Skin epidermis (tissue), 12 donors: ENCODE measurements around the gene HSP90AA1.
"Not testable (repeated sequence)": the region's sequence is repeated elsewhere in the genome, so short reads cannot be mapped to it uniquely, and the experiment has no call there.

Experiments used
- H3K27ac ChIP-seq, 21 experiments: fragments of 200-600 bp; sonication (generic) in 11 of 21; one replicate each; pipeline ENCODE4 v1.5.0; 2020; ENCODE audit warnings: mild to moderate bottlenecking in 3 of 21, inconsistent platforms in 2 of 21, moderate library complexity in 2 of 21
- H3K4me3 ChIP-seq, 7 experiments: fragments of 200-600 bp; sonication (generic) in 2 of 7; one replicate each; pipeline ENCODE4 v1.5.0; 2020; ENCODE audit warnings: inconsistent platforms in 2 of 7, mild to moderate bottlenecking in 2 of 7, moderate library complexity in 1 of 7

The HSP90AA1 gene

DNA sequence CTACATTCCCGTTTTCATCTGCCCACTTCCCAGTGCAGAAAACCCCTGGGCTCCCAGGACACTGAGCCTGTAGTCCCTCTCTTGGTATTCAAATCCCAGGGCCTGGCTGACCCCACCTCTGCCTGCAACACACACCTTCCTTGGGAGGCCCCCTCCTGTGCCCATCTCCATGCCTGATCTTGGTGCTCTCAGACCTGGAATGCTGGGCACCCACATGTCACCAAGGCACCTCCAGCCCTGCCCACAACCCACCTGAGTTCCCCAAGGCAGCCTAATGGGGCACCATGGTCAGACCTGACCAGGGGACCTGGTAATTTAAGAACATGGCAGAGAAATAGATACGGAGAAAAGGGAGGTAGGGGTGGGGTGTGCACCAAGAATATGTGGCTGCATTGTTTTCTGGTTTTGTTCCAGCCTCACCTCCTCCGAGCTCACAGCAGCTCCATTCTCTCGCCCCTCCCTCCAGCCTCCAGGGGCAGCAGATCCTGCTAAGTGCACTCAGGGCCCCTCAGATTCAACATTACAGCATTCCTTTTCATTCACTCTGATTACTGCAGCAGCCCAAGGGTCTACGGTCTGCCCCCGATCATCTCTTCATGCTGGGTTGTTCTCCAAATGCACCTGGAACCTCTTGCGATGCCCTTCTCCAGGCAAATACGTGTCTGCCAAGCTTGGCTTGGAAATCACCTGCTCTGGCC is 9.2 kb upstream of the HSP90AA1 start:
- no peak overlapping the region for H3K27ac ChIP-seq
- H3K4me3 ChIP-seq = no peak overlapping the region

DNA sequence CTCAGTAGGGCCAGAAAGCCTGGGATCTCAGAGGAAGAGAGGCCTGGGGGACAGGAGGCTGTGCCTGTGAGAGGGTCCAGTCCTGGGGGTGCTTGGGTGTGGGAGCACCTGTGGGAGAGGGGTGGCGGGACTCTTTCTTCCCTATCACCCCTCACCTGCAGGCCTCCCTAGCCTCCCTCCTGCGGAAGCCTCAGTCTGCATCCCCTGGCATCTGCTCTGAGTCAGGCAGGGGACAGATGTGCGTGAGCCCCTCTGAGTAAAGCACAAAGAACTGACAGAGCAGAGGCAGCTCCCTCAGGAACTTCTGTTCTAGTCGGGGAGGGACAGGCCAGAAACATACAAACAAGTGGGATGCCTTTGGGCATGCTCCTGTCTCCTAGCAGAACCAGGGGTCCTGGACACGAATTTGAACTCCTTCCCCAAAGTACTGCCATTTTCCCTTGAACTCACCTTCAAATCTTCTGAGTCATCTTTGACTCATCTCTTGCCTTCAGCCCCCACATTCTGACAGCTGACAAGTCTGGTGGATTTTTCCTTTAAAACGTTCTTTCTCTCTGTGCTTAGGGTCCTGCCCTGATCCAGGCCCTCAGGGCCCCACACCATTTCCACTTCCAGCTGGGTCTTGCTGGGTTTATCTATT is 8.5 kb upstream of the HSP90AA1 start:
- H3K4me3 ChIP-seq = no peak overlapping the region
- H3K27ac ChIP-seq = no peak overlapping the region

- Histone ChIP-seq H3K4me3 (no peak overlapping the region), H3K27ac (no peak overlapping the region)
These were observed 7.3 kb upstream of the HSP90AA1 start for GRCh38 chr14:102094101-102094500.

GRCh38 chr14:102092806-102093205 is 6.0 kb upstream of the HSP90AA1 start:
- no peak overlapping the region for H3K4me3 ChIP-seq
- no peak overlapping the region for H3K27ac ChIP-seq

- no peak overlapping the region for H3K27ac ChIP-seq
- H3K4me3 ChIP-seq = no peak overlapping the region
These were observed 3.9 kb upstream of the HSP90AA1 start for GRCh38 chr14:102090713-102091112.

DNA sequence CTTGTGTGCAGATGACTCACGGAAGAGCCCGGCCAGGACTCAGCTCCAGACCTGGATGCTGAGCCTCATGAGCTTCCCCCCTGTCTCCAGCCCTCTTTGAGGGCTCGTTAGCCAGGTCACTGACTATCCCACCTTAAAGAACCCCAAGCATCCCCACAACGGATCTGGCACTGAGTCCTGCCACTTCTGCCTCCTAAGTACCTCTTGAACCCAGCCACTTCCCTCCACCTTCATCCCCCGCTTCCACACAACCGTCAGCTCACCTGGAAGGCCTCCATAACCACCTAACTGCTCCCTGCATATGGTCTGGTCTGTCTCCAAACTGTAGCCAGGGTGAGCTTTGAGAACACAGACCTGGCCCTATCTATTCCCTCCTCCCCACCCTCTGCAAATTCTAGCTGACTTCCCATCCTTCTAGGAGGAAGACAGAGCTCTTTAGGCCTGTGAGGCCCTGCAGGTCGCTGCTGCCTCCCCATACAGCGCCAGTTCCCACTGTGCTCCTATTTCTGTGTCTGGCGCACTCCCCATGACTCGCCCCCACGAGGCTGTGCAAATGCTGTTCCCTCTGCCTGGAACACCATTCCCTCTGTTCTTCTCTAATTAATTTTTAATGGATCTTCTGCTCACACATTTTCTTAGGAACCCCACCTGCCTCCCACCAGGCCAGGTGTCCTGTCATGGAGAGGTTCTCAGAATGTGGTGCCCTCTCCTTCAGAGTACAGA is 2.9 kb upstream of the HSP90AA1 start:
- H3K27ac ChIP-seq = no peak overlapping the region
- H3K4me3 ChIP-seq = no peak overlapping the region

GRCh38 chr14:102088012-102088792 is 1.4 kb upstream of the HSP90AA1 start:
- peak overlapping the region; percentile 55 to 97 (median 87) for H3K4me3 ChIP-seq
- peak overlapping the region; percentile 95 to 100 (median 99) for H3K27ac ChIP-seq

GRCh38 chr14:102087762-102088011 is 843 bp upstream of the HSP90AA1 start:
- H3K4me3 ChIP-seq = peak overlapping the region; percentile 55 to 97 (median 87)
- peak overlapping the region; percentile 95 to 100 (median 99) for H3K27ac ChIP-seq

GRCh38 chr14:102086709-102086971 is 204 bp downstream of the HSP90AA1 start:
- H3K27ac ChIP-seq = peak overlapping the region; percentile 96 to 100 (median 99)
- H3K4me3 ChIP-seq = peak overlapping the region; percentile 55 to 97 (median 87)

DNA sequence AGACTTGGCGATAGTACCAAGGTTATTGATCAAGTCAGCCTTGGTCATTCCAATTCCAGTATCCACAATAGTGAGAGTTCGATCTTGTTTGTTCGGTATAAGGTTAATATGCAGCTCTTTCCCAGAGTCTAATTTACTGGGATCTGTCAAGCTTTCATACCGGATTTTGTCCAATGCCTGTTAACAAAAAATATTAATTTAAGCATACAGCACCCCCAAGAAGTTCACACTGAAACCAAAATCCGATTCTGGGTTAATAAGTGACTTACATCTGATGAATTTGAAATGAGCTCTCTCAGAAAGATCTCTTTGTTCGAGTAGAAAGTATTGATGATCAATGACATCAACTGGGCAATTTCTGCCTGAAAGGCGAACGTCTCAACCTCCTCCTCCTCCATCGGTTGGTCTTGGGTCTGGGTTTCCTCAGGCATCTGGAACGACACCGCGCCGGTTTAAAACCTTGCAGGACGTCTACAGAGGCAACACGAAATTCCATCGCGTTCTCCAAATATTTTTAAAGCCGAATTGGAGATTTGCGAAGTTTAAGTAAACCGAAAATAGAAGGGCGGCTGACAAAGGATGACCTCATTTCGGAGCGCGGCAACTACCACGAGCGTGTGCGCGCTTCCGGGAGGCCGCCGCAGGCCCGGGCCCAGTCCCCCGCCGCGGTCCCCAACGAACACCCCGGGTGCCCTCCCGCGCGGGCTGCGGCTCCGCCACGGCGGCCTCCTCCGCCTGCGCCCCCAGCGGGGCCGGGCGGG is 716 bp downstream of the HSP90AA1 start:
- Histone ChIP-seq H3K27ac (peak overlapping the region; percentile 96 to 100 (median 99)), H3K4me3 (peak overlapping the region; percentile 55 to 97 (median 87))

DNA sequence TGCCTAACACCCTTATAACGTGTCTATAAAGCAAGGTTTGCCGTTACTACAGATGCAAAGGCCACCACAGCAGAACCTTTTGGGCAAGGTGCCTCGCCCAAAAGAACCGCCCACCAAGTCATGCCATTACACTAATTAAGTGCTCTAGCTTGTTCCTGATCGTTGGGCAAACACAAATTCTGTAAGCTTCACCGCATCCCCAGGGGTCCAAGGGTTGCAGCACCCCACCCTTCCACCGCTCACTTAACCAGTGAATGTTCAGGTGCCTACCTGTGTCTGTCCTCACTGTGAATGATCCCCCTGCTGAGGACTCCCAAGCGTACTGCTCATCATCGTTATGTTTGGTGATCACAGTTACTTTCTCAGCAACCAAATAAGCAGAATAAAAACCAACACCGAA is 1.4 kb downstream of the HSP90AA1 start:
- Histone ChIP-seq H3K27ac (peak overlapping the region in 10 of 21 experiments; percentile 5 to 100 (median 99)), H3K4me3 (peak overlapping the region; percentile 55 to 97 (median 87))

- H3K4me3 ChIP-seq = peak overlapping the region in 3 of 7 experiments; percentile 55 to 96 (median 87)
- no peak overlapping the region for H3K27ac ChIP-seq
These were observed 1.9 kb downstream of the HSP90AA1 start for GRCh38 chr14:102084931-102085330.

DNA sequence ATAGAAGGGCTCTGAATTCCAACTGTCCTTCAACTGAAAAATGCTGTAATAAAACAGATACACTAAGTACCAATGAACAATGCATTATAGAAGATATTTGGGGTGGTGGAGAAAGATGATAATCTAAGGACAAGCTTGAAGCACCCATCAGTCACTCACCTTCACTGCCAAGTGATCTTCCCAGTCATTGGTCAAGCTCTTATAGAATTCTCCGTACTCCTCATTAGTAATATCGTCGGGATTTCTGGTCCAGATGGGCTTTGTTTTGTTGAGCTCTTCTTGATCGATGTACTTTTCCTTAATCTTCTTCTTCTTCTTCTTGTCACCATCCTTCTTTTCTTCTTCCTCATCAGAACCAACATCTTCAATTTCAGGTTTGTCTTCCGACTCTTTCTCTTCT is 2.3 kb downstream of the HSP90AA1 start:
- not testable (repeated sequence) for H3K27ac ChIP-seq
- H3K4me3 ChIP-seq = peak overlapping the region in 1 of 7 experiments; percentile 96

GRCh38 chr14:102081231-102082080 is 5.4 kb downstream of the HSP90AA1 start:
- H3K27ac ChIP-seq = no peak overlapping the region

DNA sequence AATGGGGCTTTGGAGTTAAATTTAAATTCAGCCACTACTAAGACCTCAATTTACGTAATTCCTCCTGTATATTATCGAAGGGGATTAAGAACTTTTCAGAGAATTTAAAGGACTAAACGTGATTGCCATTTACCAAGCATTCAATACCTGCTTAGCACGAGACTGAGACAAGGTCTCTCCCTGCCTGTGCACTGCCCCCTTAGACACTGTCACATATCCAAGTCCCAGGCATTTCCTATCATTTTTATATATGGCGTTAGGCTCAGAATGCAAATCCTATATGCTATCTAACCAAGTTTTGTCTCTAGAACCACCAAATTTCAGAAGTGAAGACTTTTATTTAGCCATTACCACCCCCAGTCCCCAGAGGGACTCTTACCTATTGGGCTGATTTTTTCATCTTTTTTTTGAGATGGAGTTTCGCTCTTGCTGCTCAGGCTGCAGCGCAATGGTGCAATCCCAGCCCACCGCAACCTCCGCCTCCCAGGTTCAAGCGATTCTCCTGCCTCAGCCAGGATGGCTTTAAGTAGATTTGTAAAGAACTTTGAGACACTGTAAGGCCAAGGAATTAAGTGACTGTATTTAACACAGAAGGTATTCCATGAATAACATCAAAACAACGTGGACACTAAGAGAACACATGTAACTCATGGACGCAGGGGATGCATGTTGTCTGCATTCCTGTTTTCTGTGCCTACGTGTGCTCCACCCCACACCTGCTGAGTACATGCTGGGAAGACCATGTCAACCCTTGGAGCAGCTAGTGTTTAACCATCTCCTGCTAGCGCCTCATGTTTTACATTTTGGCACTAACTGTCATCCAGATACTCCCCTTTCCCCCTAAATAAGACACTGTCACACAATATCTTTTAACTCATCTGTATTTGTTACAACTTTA is 6.4 kb downstream of the HSP90AA1 start:
- H3K27ac ChIP-seq = no peak overlapping the region
- no peak overlapping the region for H3K4me3 ChIP-seq

More at GRCh38 chr14:102081231-102082080, 5.4 kb downstream of the HSP90AA1 start:
- no peak overlapping the region for H3K4me3 ChIP-seq

- H3K27ac ChIP-seq = no peak overlapping the region
- no peak overlapping the region for H3K4me3 ChIP-seq
These were observed 7.2 kb downstream of the HSP90AA1 start for GRCh38 chr14:102079700-102079979.

DNA sequence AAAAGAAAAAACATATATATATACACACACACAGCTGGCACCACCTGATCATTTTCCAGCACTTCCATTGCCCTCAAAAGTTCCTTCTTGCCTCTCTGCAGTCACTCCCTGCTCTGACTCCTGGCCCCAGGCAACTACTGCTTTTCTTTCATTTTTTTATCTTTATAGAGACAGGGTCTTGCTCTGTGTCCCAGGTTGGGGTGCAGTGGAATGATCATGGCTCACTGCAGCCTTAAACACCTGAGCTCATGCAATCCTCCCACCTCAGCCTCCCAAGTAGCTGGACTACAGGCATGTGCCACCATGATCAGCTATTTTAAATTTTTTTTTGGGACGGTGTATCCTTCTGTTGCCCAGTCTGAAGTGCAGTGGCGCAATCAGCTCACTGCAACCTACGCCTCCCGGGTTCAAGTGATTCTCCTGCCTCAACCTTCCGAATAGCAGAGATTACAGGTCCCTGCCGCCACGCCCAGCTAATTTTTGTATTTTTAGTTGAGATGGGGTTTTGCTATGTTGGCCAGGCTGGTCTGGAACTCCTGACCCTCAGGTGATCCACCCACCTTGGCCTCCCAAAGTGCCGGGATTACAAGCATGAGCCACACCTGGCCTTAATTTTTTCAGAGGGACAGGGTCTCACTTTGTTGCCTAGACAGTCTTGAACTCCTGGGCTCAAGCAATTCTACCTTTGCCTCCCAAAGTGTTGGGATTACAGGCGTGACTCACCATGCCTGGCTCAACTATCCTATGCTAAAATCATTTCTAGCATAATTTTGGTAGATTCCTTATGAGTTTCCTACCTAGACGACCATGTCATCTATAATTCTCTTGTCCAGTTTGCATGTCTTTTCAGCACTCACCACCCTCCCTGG is 7.8 kb downstream of the HSP90AA1 start:
- Histone ChIP-seq H3K27ac (no peak overlapping the region), H3K4me3 (no peak overlapping the region)
